NOMO-1 (cell line): Measurements from ENCODE around the gene UBQLN4.
A peak's percentile ranks its signal among the peaks of the same experiment; 100 is the strongest.

Experiments
- DNase-seq, 2 experiments: peaks; one replicate each; lab custom pipeline; 2025; ENCODE audit not compliant: unreplicated experiment in 2 of 2; lab: John Stamatoyannopoulos, UW

The UBQLN4 gene

GRCh38 chr1:156053768-156054499 lies at the start of gene UBQLN4:
UBQLN4 (minus strand) TSS chr1:156053798; CDS start chr1:156053701, 97 bp downstream.
- peak; percentile 50 to 91 for DNase-seq

DNA sequence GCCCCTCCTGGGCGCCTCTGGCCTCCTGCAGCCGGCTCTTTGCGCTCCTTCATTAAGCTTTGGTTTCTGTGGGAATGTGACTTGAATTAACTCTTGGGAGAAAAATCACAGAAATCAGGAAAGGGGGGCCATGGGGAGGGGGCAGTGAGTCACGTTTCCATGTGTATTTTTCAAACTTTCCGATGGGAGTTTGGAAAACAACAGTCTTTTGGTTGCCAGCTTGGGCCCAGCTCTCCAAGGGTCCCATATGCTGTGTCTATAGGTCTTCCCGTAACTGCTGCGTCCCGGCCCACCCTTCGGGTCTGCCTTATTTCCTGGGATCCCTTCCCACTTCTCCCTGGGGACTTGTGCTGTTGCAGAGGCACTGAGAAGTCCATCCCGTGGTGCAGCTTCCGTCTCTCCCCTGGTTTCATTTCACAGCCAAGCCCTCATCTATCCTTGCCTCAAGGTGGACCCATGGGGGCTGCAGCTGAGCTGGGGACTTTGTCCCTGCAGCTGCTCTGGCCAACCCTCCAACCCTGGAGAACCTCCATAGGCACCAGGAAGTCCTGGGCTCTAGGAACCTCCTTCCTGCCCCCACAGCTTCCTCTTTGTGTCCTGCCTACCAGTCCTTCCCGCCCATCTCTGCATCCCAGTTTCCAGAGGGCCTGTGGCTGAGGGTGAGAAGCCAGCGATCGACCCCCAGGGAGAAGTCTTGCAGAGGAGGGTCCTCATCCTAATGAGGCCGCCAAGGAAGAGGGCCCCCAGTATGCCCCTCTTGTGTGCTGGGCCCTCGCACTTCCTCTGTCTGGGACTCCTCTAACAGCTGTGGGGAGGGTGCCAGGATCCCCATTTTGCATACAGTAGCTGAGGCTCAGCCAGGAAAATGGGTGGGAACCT lies 49.3 kb upstream of the UBQLN4 start:
- DNase-seq = peak; percentile 23 to 48

GRCh38 chr1:156101880-156102279 lies 48.3 kb upstream of the UBQLN4 start:
- DNase-seq = no peak

GRCh38 chr1:156100205-156100995 lies 46.8 kb upstream of the UBQLN4 start:
- DNase-seq = no peak

DNA sequence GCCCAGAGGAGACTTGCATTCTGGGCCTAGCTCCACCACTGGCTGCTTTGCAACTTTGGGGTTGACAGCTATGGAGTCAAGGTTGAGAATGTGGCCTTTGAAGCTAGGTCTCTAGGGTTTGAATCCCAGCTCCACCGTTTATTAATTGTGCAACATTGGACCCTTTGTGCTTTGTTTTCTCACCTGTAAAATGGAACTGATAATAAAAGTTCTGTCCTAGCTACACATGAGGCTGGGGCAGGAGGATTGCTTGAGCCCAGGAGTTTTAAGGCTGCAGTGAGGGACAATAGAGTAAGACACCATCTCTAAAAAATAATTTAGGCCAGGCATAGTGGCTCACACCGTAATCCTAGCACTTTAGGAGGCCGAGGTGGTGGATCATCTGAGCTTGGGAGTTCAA lies 45.7 kb upstream of the UBQLN4 start:
- no peak for DNase-seq

DNA sequence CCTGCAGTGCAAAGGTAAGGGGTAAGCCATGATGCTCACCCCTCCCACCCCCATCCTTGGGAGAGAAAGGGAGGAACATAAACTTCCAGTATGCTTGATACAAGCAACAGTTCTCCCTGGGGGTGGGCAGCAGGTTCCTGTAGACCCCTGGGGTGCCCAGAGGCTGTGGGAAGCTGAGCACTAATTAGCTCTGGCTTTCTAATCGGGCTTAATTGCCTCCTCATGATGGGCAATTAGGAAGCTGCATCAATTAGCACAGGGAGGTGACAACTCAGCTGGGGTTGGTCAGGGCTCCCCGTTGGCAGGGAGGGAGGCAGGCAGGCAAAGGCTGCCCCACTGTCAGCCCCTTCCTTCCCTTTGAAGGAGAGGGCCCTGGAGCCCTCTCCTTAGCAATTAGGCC lies 45.2 kb upstream of the UBQLN4 start:
- no peak for DNase-seq

DNA sequence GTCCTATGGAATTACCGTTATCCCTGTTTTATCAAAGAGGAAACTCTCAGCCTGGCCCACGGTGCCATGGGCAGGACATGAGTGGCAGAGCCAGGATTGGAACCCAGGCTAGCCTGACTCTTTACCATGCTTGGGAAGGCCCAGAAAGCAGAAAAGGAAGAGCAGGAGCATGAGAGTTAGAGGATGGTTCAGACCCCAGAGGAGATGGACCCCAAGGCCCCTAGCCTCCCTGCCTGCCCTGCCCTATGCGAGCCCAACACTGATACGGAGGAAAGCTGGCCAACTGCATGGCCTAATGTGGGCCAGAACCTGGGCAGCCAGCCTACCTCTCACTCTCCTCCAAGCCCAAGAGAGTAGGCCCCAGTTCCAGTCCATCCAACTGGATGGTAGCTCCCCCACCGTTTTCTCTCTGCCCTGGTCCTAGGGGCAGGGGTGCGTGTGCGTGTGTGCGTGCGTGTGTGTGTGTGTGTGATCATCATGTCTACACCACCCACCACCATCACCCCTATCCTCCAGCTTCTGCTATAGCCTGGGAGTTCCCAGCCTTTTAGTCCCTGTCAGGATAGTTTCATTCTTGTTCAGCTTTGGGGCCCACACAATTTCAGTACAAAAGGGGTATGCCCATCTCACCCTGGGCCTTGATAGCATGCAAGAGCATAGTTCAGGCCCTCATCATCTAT lies 44.0 kb upstream of the UBQLN4 start:
- no peak for DNase-seq

- DNase-seq = peak; percentile 81 to 89
These were observed 43.2 kb upstream of the UBQLN4 start for GRCh38 chr1:156096640-156097391.

DNA sequence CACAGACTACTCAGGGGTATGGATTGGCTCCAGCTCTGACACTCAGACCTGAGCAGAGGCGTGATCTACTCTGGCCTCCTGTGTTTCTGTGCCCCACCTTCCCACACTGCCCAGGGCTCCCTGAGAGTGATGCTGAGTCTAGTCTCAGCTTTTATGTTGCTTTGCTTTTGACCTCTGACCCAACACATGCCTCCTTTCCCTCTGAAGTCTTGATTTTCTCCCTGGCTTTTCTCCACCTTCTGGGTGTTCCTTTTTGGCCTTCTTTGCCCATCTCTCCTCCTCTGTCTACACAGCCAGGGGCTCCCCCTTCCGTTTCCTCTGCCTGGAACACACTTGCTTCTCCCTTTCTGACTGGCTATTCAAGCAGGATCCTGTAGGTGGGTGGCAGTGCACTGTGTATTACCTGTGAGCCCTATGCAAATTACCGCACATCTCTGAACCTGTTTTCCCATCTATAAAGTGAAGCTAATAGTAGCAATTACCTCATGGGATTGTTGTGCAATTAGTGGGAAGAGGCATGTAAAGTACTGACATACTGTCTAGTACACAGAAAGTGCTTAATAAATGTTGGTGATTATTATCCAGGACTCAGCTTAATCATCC lies 42.4 kb upstream of the UBQLN4 start:
- DNase-seq = no peak

DNA sequence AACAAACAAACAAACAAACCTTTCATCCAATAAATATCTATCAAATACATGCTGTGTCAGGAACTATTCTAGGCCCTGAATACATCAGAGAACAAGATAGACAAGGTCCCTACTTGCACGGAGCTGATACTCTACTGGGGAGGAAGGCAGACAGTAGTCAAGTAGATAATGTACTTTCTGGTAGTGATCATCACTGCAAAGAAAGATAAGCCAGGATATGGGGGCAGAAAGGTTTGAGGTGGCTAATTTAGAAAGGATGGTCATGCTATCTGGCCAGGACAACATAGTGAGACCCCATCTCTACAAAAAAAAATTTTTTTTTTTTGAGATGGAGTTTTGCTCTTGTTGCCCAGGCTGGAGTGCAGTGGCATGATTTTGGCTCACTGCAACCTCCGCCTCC lies 38.0 kb upstream of the UBQLN4 start:
- DNase-seq = no peak

DNA sequence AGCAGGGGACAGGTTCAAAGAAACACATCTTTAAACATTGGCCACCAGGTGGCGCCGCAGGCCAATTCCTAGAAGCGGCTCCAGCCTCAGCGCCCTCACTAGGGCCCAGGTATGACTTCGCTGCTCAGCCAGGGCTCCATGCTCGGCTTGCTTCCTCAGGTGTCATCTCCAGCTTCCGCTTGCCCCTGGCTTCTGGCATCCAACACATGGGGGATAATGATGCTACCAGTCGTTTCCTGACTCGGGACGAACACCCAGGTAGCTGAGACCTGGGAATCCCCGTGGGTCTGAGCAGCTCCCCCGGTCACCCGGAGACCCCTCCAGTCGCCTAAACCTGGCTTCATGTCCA lies 37.2 kb upstream of the UBQLN4 start:
- DNase-seq = peak; percentile 57 to 62

- no peak for DNase-seq
These were observed 36.7 kb upstream of the UBQLN4 start for GRCh38 chr1:156090138-156090839.

DNA sequence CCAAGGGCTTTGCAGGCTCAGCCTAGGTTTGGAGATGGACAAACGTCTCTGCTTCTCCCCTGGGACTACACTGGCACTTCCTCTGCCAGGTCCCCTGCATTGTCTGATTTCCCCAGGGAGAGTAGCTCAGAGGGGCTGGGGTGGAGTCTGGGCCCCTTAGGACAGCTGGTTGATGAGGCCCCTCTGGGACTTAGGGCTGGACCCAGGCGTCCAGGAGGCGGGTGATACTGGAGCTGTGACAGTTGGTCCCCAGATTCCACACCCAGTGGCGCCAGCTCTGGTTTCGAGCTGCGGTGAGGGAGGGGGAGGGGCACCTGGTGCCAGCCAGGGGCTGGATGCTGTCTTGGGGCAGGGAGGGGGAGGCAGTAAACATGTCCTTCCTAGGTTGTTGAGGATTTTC lies 36.1 kb upstream of the UBQLN4 start:
- DNase-seq = no peak

DNA sequence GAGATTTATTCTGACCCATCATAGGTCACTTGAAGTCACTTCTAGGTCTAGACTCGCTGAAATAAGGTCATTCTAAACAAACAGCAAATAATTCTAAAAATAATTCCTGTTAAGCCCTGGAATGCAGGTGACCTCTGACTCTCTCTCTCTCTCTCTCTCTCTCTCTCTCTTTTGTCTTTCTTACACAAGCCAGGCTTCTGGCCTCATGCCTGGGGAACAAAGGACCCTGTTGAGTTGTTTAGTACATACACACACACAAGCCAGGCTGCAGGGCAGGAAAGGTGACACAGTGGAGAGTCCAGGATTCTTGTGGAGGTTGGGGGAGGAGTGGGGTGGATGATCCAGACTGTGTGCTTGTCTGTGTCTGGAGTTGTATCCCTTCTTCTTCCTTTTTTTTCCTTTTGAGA lies 32.7 kb upstream of the UBQLN4 start:
- no peak for DNase-seq

GRCh38 chr1:156083800-156084790 lies 30.5 kb upstream of the UBQLN4 start:
- DNase-seq = no peak

GRCh38 chr1:156082309-156083091 lies 28.9 kb upstream of the UBQLN4 start, which contains the start of gene MEX3A:
MEX3A (minus strand) TSS chr1:156082465; CDS start chr1:156081998, 467 bp downstream.
- DNase-seq = peak; percentile 42 to 54

DNA sequence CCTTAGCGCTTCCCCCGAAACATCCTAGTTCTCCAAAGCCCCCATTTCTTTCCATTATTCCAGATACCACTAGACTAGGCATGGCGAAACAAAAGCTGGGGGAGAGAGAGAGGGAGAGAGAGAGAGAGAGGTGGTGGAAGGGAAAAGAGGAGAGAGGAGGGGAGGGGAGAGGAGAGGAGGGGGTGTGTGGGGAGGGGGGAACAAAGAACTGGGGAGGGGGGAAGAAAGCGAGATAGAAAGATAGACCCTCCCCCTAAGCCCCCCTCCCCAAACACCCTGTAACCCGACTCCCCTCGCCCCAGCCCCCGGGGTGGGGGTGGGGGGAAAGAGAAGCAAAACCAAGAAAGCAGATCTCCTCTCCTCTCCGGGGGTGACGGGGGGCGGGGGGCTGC lies 28.3 kb upstream of the UBQLN4 start:
- DNase-seq = no peak
